H54 (cell line): ENCODE results near the gene CSMD2.

Experiments
- DNase-seq: peaks from one replicate; pipeline ENCODE4 v3.0.0; 2011; ENCODE audit warnings: low spot score, mixed read lengths; ENCODE audit not compliant: insufficient read length
- FAIRE-seq: peaks from 3 replicates; lab custom pipeline; 2011; peaks lifted over from hg19 to GRCh38; lab: Jason Lieb, UNC
- POLR2A ChIP-seq: IDR thresholded peaks from 2 replicates; pipeline ENCODE4 v1.6.1; 2011; ENCODE audit warnings: low read depth, mild to moderate bottlenecking, low read length

The CSMD2 gene

GRCh38 chr1:33698361-33699035, 466.5 kb downstream of the CSMD2 start:
- no peak for DNase-seq
- FAIRE-seq = no peak
- no peak for TF ChIP-seq POLR2A

- FAIRE-seq (no peak), DNase-seq (no peak)
- no peak for TF ChIP-seq POLR2A
Measured at GRCh38 chr1:33697816-33698215, 467.2 kb downstream of the CSMD2 start.

GRCh38 chr1:33696962-33697361, 468.1 kb downstream of the CSMD2 start:
- TF ChIP-seq POLR2A = no peak
- FAIRE-seq (no peak), DNase-seq (no peak)

GRCh38 chr1:33696311-33696710, 468.7 kb downstream of the CSMD2 start:
- FAIRE-seq (no peak), DNase-seq (no peak)
- TF ChIP-seq POLR2A = no peak

- no peak for DNase-seq
- no peak for FAIRE-seq
- TF ChIP-seq POLR2A = no peak
Measured at GRCh38 chr1:33692206-33693188, 472.5 kb downstream of the CSMD2 start.

GRCh38 chr1:33687000-33687399, 478.0 kb downstream of the CSMD2 start:
- DNase-seq (no peak), FAIRE-seq (no peak)
- TF ChIP-seq POLR2A = no peak

- FAIRE-seq (no peak), DNase-seq (no peak)
- TF ChIP-seq POLR2A = no peak
Measured at GRCh38 chr1:33686551-33686950, 478.5 kb downstream of the CSMD2 start.

- TF ChIP-seq POLR2A = no peak
- FAIRE-seq = no peak
- no peak for DNase-seq
Measured at GRCh38 chr1:33685256-33685655, 479.8 kb downstream of the CSMD2 start.

- no peak for TF ChIP-seq POLR2A
- DNase-seq (no peak), FAIRE-seq (no peak)
Measured at GRCh38 chr1:33684396-33685179, 480.4 kb downstream of the CSMD2 start.

GRCh38 chr1:33683913-33684312, 481.1 kb downstream of the CSMD2 start:
- TF ChIP-seq POLR2A = no peak
- FAIRE-seq = peak; percentile 20
- no peak for DNase-seq

GRCh38 chr1:33682371-33682770, 482.7 kb downstream of the CSMD2 start:
- no peak for FAIRE-seq
- TF ChIP-seq POLR2A = no peak
- peak; percentile 14 for DNase-seq

- FAIRE-seq = no peak
- no peak for DNase-seq
- no peak for TF ChIP-seq POLR2A
Measured at GRCh38 chr1:33680281-33680840, 484.7 kb downstream of the CSMD2 start.

GRCh38 chr1:33670567-33670966, 494.5 kb downstream of the CSMD2 start:
- no peak for DNase-seq
- no peak for FAIRE-seq
- no peak for TF ChIP-seq POLR2A
